Activated T-cell treated with anti-CD3 and anti-CD28 coated beads, Interleukin-2, amount 50 U/mL, for 4 hours (primary cell): ENCODE measurements around the gene MYL3. TPM values are rescaled to one million over a fixed set of nuclear protein-coding genes. Genes with fewer than 3 reads are reported as not detected.
"Not testable (repeated sequence)": the region's sequence is repeated elsewhere in the genome, so short reads cannot be mapped to it uniquely, and the experiment has no call there.

Experiments
- ATAC-seq, 2 donors: fragments of 200-7000 bp; cut with Tn5 transposase; one replicate each; pipeline ENCODE4 v1.10.0; 2021
- DNase-seq: peaks from one replicate; pipeline ENCODE4 v3.0.0-alpha.2; 2020
- H3K27me3 Mint-ChIP-seq: one replicate; pipeline ENCODE4 v1.8.0; 2021; ENCODE audit warnings: low read depth, mixed read lengths
- H3K36me3 Mint-ChIP-seq: one replicate; pipeline ENCODE4 v1.8.0; 2022; ENCODE audit warnings: mixed read lengths; ENCODE audit not compliant: insufficient read depth
- H3K4me1 Mint-ChIP-seq: one replicate; pipeline ENCODE4 v1.8.0; 2021; ENCODE audit warnings: low read depth, mixed read lengths
- H3K4me3 Mint-ChIP-seq: one replicate; pipeline ENCODE4 v1.8.0; 2021; ENCODE audit warnings: mild to moderate bottlenecking, moderate library complexity, mixed read lengths
- H3K9me3 Mint-ChIP-seq: one replicate; pipeline ENCODE4 v1.8.0; 2021; ENCODE audit warnings: mixed read lengths
- total RNA-seq, 3 donors: library from RNA; stranded (reverse); gene quantifications; one replicate each; pipeline ENCODE4 v1.2.1, GENCODE V29; 2021

MYL3 gene
- total RNA-seq, 3 donors from 2014 or later, result not detected

GRCh38 chr3:46831841-46832240 lies 31.4 kb downstream of the MYL3 start:
- no peak for ATAC-seq
- H3K4me1 Mint-ChIP-seq, result peaks cover 6% of the 10 kb centered on the region
- no peak for DNase-seq
- H3K36me3 Mint-ChIP-seq, result no peaks in the 10 kb centered on the region
- no peak overlapping the region for H3K4me3 Mint-ChIP-seq
- no peaks in the 10 kb centered on the region for H3K9me3 Mint-ChIP-seq
- no peaks in the 10 kb centered on the region for H3K27me3 Mint-ChIP-seq

GRCh38 chr3:46831316-46831715 lies 31.9 kb downstream of the MYL3 start:
- Mint-ChIP-seq H3K27me3 (no peaks in the 10 kb centered on the region), H3K4me3 (no peak overlapping the region), H3K36me3 (no peaks in the 10 kb centered on the region), H3K9me3 (no peaks in the 10 kb centered on the region), H3K4me1 (peaks cover 6% of the 10 kb centered on the region)
- DNase-seq, result no peak
- no peak for ATAC-seq

- Mint-ChIP-seq H3K36me3 (no peaks in the 10 kb centered on the region), H3K27me3 (no peaks in the 10 kb centered on the region), H3K4me3 (no peak overlapping the region), H3K9me3 (no peaks in the 10 kb centered on the region), H3K4me1 (peaks cover 6% of the 10 kb centered on the region)
- ATAC-seq, result no peak
- no peak for DNase-seq
Measured at GRCh38 chr3:46830801-46831200, 32.4 kb downstream of the MYL3 start.

- Mint-ChIP-seq H3K36me3 (no peaks in the 10 kb centered on the region), H3K4me3 (no peak overlapping the region), H3K9me3 (no peaks in the 10 kb centered on the region), H3K4me1 (peaks cover 6% of the 10 kb centered on the region), H3K27me3 (no peaks in the 10 kb centered on the region)
- peak; percentile 99 for ATAC-seq
- no peak for DNase-seq
Measured at GRCh38 chr3:46829699-46830208, 33.5 kb downstream of the MYL3 start.

GRCh38 chr3:46825450-46825849 lies 37.8 kb downstream of the MYL3 start:
- H3K4me1 Mint-ChIP-seq, result peaks cover 6% of the 10 kb centered on the region
- H3K27me3 Mint-ChIP-seq, result peaks cover 3% of the 10 kb centered on the region
- H3K36me3 Mint-ChIP-seq, result peaks cover 4% of the 10 kb centered on the region
- H3K9me3 Mint-ChIP-seq, result peaks cover 23% of the 10 kb centered on the region
- DNase-seq, result no peak
- ATAC-seq, result no peak
- no peak overlapping the region for H3K4me3 Mint-ChIP-seq

- DNase-seq, result no peak
Measured at GRCh38 chr3:46824211-46824970, 38.9 kb downstream of the MYL3 start.

GRCh38 chr3:46823314-46823713 lies 39.9 kb downstream of the MYL3 start:
- H3K4me1 Mint-ChIP-seq, H3K4me3 Mint-ChIP-seq, H3K36me3 Mint-ChIP-seq, ATAC-seq, DNase-seq, H3K27me3 Mint-ChIP-seq: not testable (repeated sequence)
- H3K9me3 Mint-ChIP-seq, result peaks cover 23% of the 10 kb centered on the region

More at GRCh38 chr3:46824211-46824970, 38.9 kb downstream of the MYL3 start:
- Mint-ChIP-seq H3K27me3 (peaks cover 5% of the 10 kb centered on the region), H3K9me3 (peaks cover 23% of the 10 kb centered on the region), H3K36me3 (peaks cover 6% of the 10 kb centered on the region), H3K4me1 (peaks cover under 1% of the 10 kb centered on the region), H3K4me3 (no peak overlapping the region)
- ATAC-seq, result no peak

- Mint-ChIP-seq H3K9me3 (peaks cover 23% of the 10 kb centered on the region), H3K27me3 (peaks cover 5% of the 10 kb centered on the region), H3K36me3 (peaks cover 6% of the 10 kb centered on the region), H3K4me3 (no peak overlapping the region), H3K4me1 (no peaks in the 10 kb centered on the region)
- ATAC-seq (no peak), DNase-seq (no peak)
Measured at GRCh38 chr3:46821553-46821952, 41.7 kb downstream of the MYL3 start.

GRCh38 chr3:46820852-46821251 lies 42.4 kb downstream of the MYL3 start:
- no peak overlapping the region for H3K4me3 Mint-ChIP-seq

GRCh38 chr3:46812237-46812791 lies 50.9 kb downstream of the MYL3 start:
- peak; percentile 72 for DNase-seq
- Mint-ChIP-seq H3K9me3 (no peaks in the 10 kb centered on the region), H3K36me3 (no peaks in the 10 kb centered on the region), H3K27me3 (peaks cover 4% of the 10 kb centered on the region), H3K4me3 (peak overlapping the region; percentile 71), H3K4me1 (peaks cover 20% of the 10 kb centered on the region)
- ATAC-seq, result peak; percentile 95 to 98

More at GRCh38 chr3:46820852-46821251, 42.4 kb downstream of the MYL3 start:
- H3K27me3 Mint-ChIP-seq, result peaks cover 5% of the 10 kb centered on the region
- no peak for ATAC-seq
- no peak for DNase-seq
- H3K9me3 Mint-ChIP-seq, result peaks cover 23% of the 10 kb centered on the region
- H3K4me1 Mint-ChIP-seq, result no peaks in the 10 kb centered on the region
- H3K36me3 Mint-ChIP-seq, result peaks cover 6% of the 10 kb centered on the region

- H3K36me3 Mint-ChIP-seq, result no peaks in the 10 kb centered on the region
- H3K9me3 Mint-ChIP-seq, result no peaks in the 10 kb centered on the region
- peak in 1 of 2 donors; percentile 9 for ATAC-seq
- DNase-seq, result no peak
- peaks cover 7% of the 10 kb centered on the region for H3K27me3 Mint-ChIP-seq
- peak overlapping the region; percentile 46 for H3K4me3 Mint-ChIP-seq
- H3K4me1 Mint-ChIP-seq, result peaks cover 20% of the 10 kb centered on the region
Measured at GRCh38 chr3:46811615-46812236, 51.5 kb downstream of the MYL3 start.

GRCh38 chr3:46808766-46809165 lies 54.5 kb downstream of the MYL3 start:
- not testable (repeated sequence) for DNase-seq, H3K36me3 Mint-ChIP-seq, H3K4me3 Mint-ChIP-seq, H3K27me3 Mint-ChIP-seq, H3K9me3 Mint-ChIP-seq
- H3K4me1 Mint-ChIP-seq, result peaks cover 20% of the 10 kb centered on the region
- peak; percentile 32 to 39 for ATAC-seq
